Daoy (cell line): ENCODE results near the gene PPL. TPM values are rescaled to one million over a fixed set of nuclear protein-coding genes. Genes with fewer than 3 reads are reported as not detected.
A peak's percentile ranks its signal among the peaks of the same experiment; 100 is the strongest.

Source experiments
- DNase-seq: peaks from one replicate; pipeline ENCODE4 v3.0.0-alpha.2; 2015; ENCODE audit warnings: low read depth
- total RNA-seq: library from RNA; depleted of rRNA; stranded (reverse); fragments of >200 nt; shearing (Covaris generic); gene quantifications from 2 replicates; pipeline ENCODE4 v1.2.3, GENCODE V29; 2014

PPL gene
- total RNA-seq, 1 experiment from 2014 or later, result 0.06 TPM

DNA sequence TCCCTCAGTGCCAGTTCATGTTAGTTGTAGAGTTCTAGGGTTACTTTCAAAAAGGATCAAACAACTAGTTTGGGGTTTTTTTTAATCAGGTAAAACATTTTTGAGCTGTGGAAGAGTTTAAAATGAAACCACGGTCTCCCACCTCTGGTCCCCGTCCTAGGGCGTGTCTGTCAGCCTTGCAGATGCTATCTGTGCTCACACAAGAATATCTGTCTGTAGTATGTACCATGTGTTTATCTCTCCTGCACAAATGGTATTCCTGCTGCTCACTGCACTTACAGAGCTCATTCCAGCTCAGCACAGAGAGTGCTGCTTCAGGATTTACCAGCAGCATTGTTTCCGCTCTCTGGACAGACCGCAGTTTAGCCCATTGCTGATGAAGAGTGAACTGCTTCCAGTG is 50.8 kb downstream of the PPL start:
- DNase-seq, result no peak

DNA sequence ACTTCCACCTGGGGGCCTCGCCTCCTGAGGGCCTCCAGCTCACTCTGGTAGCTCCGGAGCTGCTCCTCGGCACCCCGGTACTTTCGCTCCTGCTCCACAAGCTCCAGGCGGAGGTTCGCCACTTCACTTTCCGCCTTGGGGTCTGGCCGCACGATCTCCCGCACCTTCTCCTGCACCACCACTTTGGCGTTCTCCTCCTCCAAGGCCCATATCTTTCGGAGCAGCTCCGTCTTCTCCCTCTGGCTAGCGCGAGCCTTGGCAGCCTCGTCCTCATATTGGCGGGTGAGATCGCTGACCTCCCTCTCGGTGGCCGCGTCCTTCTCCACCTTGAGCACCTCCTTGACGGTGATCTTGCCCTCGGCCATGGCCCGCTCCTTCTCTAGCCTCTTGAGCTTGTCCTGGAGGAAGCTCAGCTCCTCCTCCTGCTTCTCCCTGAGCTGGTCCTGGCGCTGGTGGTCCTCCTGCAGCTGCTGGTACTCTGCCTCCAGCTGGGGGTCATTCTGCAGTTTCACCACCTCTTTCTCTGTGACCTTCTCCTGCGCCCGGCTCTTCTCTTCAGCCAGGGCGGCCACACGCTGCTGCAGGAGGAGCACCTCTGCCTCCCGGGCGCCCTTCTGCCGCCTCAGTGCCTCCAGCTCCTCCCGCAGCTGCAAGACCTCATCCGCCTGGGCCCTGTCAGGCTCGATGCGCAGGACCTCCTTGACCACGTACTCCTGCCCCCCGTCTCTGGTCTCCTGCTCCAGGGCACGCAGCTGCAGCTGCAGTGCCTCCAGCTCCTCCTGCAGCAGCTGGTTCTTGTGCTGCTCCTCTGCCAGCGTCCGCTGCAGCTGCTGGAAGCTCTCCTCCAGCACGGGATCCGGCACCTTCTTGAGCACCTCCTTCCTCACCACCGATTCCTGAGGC is 51.7 kb downstream of the PPL start:
- DNase-seq, result no peak

DNA sequence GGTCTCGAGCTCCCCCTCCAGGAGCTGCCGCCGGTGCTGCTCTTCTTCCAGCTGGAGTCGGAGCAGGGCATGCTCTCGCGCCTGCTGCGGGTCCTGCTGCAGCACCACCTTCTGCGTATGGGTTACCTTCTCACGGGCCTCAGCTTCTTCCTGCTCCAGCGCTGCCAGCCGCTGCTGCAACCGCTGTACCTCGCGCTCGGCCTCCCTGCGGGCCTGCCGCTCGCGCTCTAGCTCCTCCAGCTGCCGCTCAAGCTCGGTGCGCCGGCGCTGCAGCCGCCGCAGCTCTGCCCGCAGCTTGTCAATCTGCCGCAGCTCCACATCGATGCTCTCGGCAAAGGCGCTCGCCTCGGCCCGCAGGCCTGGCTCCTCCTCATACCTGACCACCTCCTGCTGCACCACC is 52.7 kb downstream of the PPL start:
- no peak for DNase-seq

DNA sequence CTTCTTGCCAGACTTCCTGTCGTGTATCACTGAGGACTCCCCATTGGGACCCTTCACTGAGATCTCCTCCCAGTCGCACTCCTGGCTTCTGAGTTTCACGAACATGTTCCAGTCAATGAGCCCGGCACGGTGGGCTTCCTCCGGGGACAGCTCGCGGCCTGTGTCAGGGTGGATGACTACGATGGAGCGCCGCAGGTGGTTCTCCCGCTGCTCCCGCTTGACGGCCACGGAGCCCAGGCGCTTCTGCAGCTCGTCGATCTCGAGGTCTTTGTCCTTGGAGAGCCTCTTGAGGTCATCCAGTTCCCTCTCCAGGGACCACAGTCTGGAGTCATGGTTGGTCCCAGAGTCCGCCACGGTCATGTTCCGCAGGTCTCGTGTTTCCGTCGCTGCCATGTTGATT is 53.4 kb downstream of the PPL start:
- DNase-seq, result no peak

DNA sequence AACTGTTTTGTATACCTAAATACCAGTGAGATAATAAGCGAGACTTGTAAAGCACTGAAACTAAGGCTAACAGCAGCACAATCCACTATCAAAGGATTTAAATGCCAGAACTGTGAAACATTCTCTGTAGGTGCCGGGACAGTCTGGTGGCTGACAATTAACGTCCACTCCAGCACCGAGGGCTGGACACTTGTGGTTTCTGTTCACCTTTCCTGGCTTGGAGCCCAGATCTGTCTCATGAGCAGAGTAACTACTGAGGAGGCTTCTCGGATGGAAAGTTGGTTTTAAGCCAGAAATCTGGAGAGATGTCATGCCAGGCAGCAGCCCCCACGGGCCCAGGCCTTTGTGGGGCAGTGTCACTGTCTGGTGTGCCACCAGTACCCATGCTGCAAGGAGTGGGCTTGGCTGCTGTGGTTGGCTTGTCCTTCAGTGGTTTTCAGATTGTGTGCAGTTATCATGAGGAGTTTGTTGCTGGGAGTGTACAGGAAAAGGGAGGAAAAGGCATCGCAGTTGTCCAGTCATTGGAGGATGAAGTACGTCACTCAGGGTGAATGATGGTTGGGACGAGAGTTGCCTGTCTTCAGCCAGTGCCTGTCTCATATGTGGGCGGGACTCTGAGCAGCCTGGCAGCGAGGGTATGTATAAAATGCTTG is 54.2 kb downstream of the PPL start:
- DNase-seq, result peak; percentile 62

DNA sequence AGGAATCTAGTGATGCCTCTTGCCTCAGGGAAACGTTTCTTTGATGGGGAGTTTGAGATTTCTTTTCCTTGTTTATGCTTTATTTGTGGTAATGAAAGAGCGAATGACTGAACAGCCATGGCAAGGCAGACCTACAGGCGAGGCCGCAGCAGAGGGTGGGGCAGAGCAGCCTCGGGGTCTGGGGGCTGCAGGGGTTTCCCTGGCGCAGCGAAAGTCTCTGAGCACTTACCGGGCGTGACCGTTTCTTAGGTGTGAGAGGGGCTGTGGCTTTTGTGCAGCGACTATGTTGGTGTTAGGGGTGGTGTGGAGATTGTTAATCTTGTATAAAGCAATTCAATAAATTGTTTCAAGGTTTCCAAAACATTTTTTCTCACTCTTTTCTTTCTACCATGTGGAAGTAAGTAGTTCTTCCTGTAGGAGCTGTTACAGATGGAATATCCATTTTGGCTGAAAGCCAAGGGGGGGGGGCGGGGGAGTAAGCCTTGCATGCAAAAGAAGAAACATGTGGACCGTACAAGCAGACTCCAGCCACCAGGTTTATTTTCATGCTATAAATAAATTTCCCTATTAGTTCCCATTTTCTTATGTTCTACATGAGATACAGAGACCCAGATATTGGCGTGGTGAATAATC is 54.8 kb downstream of the PPL start:
- no peak for DNase-seq

DNA sequence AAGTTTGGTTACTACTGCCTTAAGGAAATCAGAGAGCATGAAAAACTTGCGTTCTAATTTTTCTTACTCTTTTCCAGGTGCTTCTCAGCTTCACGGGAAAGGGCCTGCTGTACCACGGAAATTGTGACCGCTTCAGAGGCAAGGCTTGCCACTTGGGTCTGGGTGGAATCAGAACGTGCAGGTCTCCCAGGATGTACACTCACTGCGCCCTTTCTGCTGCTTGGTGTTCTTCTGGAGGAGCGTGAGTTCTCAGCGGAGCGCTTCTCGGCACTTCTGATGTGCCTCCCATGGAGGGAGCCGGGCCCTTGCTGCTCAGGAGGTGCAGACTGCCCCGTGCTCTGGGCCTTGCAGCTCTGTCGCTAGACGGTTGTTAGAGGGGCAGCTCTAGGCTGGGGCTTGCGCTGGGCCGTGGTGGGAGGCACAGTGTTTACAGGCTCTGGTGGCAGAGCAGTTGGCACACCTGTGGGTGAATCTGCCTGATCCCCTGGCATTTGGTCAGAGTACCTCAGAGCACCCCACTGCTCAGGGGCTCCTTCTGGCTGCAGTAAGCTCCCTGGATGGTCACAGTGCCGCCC is 56.9 kb downstream of the PPL start:
- DNase-seq, result no peak

DNA sequence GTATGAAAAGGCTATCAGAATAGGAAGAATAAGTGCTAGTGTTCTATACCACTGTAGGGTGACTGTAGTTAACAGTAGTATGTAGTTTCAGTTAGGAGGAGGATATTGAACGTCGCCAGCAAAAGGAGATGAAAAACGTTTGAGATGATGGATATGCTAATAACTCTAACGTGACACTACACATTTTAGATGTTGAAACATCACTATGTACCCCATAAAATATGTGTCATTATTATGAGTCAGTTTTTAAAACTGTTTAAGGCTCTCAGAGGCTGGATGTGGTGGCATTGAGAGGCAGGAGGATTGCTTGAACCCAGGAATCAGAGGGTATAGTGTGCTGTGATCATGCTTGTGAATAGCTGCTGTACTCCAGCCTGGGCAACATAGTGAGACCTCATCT is 57.9 kb downstream of the PPL start:
- DNase-seq, result no peak

DNA sequence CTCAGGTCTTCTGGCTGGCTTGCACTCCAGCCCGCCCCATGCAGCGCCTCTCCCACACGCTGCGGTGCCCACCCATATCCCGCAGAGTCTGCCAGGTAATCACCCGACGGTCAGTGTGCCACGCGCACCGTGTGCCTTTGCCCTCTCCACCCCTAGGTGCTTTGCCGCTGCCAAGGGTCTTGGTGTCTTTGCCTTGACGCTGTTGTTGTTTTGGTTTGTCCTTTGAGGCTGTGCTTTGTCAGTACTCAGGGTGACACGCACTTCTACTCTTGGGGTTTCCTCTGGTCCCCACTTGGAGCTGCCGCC is 59.6 kb downstream of the PPL start:
- DNase-seq, result no peak

DNA sequence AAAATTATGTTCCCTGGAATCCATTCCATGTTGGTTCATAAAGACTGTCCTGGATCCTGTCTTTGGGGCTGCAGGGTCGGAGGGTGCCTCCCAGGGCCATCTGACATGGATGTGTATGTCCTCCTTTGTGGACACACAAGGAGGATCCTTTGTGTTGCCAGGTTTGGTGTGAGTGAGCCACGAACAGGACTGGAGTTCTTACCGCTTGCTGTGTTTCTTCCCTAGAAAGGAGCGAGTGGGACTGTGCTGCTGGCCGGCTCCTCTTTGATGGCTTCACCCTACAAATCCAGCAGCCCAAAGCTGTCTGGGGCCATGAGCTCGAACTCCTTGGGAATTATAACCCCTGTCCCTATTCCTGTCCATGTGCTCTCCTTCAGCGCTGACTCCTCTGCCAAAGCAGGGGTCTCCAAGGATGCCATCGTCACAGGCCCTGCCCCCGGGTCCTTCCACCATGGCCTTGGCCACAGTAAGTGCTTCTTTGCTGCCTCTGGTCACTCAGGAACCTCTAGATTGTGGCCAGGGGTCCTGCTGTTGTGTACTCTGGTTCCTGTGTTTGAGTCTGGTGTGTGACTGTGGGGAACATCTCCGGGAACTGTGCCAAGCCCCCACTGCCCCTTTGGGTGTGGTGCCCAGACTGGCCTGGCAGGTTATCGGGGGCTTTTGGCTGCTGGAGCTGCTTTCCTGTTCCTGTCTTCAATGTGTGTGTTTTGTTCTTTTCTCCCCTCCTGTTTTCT is 60.1 kb downstream of the PPL start:
- no peak for DNase-seq

DNA sequence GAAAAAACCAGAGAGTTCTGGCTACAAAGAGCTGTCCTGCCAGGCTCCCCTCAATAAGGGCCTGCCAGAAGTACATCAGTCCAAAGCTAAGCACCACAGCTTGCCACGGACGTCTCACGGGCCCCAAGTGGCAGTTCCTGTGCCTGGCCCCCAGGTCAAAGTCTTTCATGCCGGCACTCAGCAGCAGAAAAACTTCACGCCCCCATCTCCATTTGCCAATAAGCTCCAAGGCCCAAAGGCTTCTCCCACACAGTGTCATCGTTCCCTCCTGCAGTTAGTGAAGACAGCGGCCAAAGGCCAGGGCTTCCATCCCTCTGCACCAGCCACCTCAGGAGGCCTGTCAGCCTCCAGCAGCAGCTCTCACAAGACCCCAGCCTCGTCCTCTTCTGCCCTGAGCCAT is 62.3 kb downstream of the PPL start:
- DNase-seq, result no peak

DNA sequence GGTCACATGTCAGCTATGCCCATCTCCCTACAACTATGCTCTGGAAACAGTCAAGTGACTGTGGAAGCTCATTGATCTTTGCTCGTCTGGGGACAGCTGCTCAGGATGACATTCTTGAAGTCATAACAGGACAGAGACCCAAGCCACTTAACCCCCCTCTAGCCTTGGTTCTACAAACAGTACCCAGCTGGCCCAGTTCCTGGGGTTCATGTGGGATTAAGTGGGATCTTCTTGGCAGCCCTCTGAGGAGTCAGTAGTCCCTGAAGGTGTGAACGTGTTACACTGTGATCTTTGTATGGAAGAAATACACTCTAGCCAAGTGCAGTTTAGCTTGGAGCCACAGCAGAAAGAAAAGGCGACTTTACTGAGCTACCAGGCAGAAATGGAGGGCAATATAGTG is 63.9 kb downstream of the PPL start:
- DNase-seq, result no peak

DNA sequence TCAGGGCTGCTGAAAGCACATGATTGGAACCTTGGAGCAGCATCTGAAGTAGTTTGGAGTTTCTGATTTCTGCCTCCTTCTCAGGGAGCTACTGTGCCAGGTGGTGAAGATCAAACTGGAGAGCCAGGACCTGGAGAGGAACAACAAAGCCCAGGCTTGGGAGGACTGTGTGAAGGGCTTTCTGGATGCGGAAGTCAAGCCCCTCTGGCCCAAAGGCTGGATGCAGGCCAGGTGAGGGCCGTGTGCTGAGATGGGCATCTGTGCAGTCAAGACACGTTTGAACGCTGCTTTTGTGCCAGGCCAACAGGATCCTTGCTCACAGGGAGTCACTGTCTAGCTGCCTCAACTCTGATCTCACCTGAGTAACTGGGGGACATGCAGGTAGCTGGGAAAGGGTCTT is 65.9 kb downstream of the PPL start:
- DNase-seq, result no peak

DNA sequence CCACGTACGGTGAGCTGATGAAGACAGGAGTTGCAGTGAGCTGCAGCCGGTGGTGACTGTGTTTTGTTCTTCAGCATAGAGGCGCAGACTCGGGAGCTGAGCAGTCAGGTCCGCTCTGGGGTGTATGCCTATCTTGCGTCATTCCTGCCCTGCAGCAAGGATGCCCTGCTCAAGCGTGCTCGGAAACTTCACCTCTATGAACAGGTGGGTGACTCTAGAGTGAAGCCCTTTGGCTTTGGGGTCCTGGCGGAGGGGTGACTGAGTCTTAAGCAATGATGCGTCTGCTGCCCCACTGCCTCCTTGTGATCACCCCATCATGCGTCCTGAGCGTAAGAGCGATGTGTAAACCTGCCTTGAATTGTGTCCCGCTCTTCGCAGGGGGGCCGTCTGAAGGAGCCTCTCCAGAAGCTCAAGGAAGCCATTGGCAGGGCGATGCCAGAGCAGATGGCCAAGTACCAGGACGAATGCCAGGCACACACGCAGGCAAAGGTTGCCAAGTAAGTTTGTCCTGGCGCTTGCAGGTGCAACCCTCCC is 66.7 kb downstream of the PPL start:
- DNase-seq, result no peak

DNA sequence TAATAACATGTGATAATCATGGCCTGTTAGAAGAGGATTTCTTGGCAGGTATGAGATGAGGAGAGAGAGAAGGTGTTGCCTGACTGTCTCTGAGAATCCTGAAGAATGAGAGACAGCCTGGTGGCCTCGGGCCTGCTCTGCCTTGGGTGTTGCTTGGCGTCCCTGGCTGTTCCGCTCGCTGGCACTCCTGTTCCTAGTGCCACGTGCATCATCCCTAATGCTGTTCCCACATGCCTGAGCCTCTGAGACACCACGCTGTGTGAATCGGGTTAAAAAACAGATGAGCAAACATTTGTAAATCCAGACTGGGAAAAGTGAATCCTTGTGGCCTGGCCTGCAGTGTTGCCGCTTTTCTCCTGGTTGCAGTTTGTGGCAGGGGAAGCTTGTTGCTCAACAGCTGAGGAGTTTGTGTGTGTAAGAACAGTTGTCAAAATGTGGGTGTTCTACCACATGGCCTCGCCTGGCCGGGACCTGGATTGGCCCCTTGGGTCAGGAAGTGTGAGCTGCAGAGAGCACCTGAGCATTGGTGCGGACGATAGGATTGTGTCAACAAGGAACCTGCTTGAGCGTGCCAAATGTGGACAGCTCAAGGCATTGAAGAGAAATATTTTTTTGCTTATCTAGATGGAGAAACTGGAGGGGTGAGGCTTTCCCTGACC is 67.7 kb downstream of the PPL start:
- DNase-seq, result no peak

DNA sequence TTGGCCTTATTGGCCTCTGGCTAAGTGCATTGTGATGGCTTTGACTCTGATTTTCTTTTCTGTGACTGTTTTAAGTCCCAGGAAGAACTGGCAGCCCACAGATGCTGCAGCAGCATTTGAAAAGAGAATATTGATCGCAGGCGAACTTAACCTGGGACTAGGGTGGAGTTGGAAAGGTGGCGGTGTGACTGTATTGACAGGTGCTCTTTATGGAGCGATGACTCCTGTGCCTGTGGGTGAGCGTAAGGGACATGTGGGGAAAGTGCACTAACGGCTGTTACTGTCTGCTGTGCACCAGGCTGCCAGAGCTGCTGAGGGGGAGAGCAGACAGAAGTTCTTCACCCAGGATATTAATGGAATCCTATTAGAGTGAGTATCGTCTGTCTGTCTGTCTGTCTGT is 68.4 kb downstream of the PPL start:
- no peak for DNase-seq

DNA sequence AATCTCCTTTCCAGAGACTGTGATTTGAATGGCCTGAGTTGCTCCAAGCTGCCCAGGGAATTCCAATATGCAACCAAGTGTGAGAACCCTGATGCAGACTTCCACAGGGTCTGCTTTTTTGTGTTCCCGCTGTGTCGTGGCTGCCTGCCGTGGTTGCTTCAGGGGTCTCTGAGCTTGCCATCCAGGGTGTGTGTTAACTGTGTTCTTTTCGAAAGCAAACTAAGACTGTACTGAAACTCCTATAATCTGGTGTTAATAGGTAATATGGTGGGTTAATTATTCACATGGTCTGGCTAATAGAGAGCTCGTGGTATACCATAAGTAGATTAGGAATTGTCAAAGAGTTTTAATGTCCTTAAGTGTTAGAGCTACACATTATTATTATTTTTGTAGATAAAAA is 68.9 kb downstream of the PPL start:
- DNase-seq, result no peak

DNA sequence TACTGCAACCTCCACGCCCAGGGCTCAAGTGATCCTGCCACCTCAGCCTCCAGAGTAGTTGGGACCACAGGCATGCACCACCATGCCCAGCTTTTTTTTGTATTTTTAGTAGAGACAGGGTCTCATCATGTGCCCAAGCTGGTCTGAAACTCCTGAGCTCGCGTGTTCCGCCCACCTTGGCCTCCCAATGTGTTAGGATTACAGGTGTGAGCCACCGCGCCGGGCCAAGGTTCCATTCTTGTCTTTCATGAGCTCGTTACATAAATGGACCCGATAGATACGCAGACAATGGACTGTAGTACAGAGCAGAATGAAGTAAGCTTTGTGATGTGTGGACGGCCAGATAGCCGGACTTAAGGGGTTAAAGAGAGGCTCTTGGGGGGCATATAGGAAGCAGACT is 70.4 kb downstream of the PPL start:
- no peak for DNase-seq

DNA sequence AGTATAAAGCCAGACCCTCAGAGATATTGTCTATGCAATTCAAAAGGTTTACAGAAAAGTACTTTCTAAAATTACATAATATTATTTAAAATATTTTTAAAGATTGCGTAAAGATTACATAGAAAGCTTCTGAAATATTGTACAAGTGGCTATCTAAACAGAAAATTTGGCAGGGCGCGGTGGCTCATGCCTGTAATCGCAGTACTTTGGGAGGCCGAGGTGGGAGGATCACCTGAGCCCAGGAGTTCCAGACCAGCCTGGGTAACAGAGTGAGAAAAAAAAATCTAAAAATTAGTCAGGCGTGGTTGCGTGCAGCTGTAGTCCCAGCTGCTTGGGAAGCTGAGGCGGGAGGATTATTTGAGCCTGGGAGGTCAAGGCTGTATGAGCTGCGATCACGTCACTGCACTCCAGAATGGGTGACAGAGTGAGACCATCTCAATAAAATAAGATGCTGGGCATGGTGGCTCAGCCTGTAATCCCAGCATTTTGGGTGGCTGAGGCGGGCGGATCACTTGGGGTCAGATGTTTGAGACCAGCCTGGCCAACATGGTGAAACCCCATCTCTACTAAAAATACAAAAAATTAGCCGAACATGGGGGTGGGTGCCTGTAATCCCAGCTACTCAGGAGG is 71.6 kb downstream of the PPL start:
- no peak for DNase-seq

DNA sequence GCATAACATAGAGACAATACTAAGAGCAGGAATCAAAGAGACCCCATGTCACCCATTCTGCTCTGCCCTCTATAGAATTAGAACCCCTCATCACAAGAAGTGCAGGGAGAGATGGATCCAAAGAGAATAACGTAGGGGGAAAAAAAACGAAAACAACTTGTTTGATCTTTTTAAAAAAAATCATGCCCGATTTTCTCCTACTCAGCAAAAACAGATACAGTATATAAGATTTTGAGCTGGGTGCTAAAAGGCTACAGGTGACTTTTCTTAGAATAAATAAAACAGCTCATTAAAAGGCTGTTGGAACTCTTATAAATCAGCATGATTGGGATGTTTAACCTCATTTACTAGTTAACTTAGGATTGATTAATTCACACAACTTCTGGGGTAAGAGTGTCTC is 72.2 kb downstream of the PPL start:
- DNase-seq, result no peak

DNA sequence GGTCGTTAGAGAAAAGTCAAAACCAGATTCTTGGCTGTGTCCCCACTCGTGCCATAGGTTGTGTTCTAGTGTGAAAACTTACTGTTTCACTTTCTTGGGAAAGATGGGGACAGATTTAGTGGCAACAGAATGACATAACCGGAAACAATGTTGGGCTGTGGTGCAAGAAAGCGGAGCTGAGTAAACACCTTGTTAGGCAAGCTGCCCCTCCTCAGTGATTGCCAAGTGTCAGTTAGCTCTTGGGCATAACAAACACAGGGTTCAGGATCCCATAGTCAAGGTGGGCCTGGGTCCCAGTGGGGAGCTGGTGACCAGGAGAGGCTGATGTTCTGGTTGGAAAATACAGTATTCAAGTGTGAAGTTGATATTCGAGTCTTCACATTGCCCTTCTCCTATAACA is 74.3 kb downstream of the PPL start:
- DNase-seq, result peak; percentile 29
